Aorta (tissue), 5 donors: ENCODE data around the gene TBC1D10B. TPM values are rescaled to one million over a fixed set of nuclear protein-coding genes. Genes with fewer than 3 reads are reported as not detected.

ENCODE experiments used
- ATAC-seq: fragments of 200-7000 bp; cut with Tn5 transposase; one replicate; pipeline ENCODE4 v1.9.1; 2022; ENCODE audit warnings: moderate library complexity; ENCODE audit not compliant: low FRiP score
- DNase-seq, 2 donors: peaks; one replicate each; pipeline ENCODE4 v3.0.0-alpha.2; 2020
- H3K27ac ChIP-seq, 2 donors: one replicate each; pipeline ENCODE4 v1.5.1; 2013; ENCODE audit warnings: low read length in 2 of 2, mild to moderate bottlenecking in 2 of 2, moderate library complexity in 2 of 2, control low read depth in 1 of 2, inconsistent platforms in 1 of 2, low read depth in 1 of 2
- H3K27me3 ChIP-seq, 2 donors: one replicate each; pipeline ENCODE4 v1.6.1; 2013; ENCODE audit warnings: control low read depth in 1 of 2, low read length in 1 of 2, mild to moderate bottlenecking in 1 of 2, moderate library complexity in 1 of 2; ENCODE audit not compliant: insufficient read depth in 2 of 2, control insufficient read depth in 1 of 2
- H3K36me3 ChIP-seq, 2 donors: one replicate each; pipeline ENCODE4 v1.6.1; 2013; ENCODE audit warnings: control low read depth in 1 of 2, low read length in 1 of 2, mild to moderate bottlenecking in 1 of 2; ENCODE audit not compliant: insufficient read depth in 2 of 2, control insufficient read depth in 1 of 2
- H3K4me1 ChIP-seq, 2 donors: one replicate each; pipeline ENCODE4 v1.6.1; 2013; ENCODE audit warnings: low read length in 2 of 2, control low read depth in 1 of 2, mild to moderate bottlenecking in 1 of 2, moderate library complexity in 1 of 2; ENCODE audit not compliant: insufficient read depth in 2 of 2, control insufficient read depth in 1 of 2
- H3K4me3 ChIP-seq, 2 donors: one replicate each; pipeline ENCODE4 v1.5.1; 2013; ENCODE audit warnings: low read length in 2 of 2, control low read depth in 1 of 2, mild to moderate bottlenecking in 1 of 2
- H3K9me3 ChIP-seq: one replicate; pipeline ENCODE4 v1.6.1; 2013; ENCODE audit warnings: mild to moderate bottlenecking, low read length; ENCODE audit not compliant: control insufficient read depth
- WGBS, 2 donors: extraction: QIAGEN DNeasy Blood & Tissue Kit; methylation state at CpG; one replicate each; pipeline ENCODE4 v1.1.7; 2013; 5-methylcytosine and 5-hydroxymethylcytosine counted together
- intact Hi-C, 2 donors: fragments of 100-400 bp; cut with DNase I; formaldehyde crosslinking; loops; one replicate each; pipeline versions ENCODE4 v1.14.2 to v1.15.0; 2022
- polyA plus RNA-seq, 2 donors: library from polyadenylated mRNA; stranded (reverse); fragments of 200-250 nt; gene quantifications; one replicate each; pipeline ENCODE4 v1.2.3, GENCODE V29; 2013
- total RNA-seq, 2 donors: library from RNA; stranded (reverse); fragmentation: NEBNext Ultra II Directional; extraction: Animal tissue kit (Norgen Biotek cat#: 25700); gene quantifications; one replicate each; pipeline ENCODE4 v1.2.1, GENCODE V29; 2021
- donor health status: healthy with polysubstance abuse.
- donor health status: Bipolar disorder and iron deficiency.
- donor health status: DM: no; HTN: no; CAD: no.
- donor health status: DM: no; HTN: no; CAD: no.
- donor health status: DM: yes; HTN: yes; CAD: no.

TBC1D10B gene
- total and polyA plus RNA-seq, 4 donors, result 10.3 to 38.0 (median 26.4) TPM

DNA sequence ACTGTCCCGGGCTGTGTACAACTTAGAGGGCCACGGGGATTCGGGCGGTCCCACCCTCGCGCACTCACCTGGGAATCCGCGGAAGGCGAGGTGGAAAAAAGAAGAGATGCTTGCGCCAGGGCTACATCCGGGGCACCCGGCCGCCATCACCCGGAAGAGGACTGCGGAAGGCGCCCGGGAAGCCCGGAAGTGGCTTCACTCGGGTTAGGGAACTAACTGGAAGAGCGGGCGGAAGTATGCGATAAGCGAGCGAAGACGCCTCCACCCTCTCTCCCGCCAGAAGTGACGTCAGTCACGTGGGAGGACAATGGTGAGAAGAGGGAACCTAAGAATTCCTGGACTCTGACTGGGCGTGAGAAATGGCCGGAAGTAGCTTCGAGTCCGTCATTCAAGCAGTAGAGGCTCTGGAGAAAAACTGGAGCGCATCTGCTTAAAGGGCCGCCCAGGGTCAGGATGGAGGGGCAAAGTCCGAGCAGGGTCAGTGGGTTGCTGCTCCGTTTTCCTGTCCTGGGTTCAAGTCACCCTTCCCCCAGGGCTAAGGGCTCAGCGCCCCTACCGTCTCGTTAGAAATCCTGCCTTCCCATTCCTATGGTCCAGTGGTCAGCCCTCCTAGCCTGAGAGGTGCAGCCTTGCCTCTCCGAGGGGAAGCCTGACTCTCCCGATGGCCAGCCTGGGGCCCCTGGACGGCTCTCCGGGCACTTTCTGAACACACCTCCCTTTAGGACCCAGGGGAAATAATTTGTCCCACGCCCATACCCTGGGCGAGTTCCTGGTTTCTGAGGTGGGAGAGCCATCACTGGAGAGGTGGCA, 14.9 kb downstream of the TBC1D10B start, which contains the start of gene CD2BP2:
Gene CD2BP2 (minus strand): TSS at position 165 of the 810 bp plus-strand sequence. CDS start 627 bp downstream, outside the sequence.
- intact Hi-C loops, result loop anchor here in 1 of 2 donors (2.0 kb wide), 1 partner anchor 21 kb away; no protein-coding TSS in a partner anchor
- WGBS, 2 donors, result 0 to 1% methylated on average over 45 of the region's 45 CpGs
- H3K27me3 ChIP-seq, result no peaks in the 10 kb centered on the region
- DNase-seq, result peak; percentile 98
- peak; percentile 95 for ATAC-seq
- H3K27ac ChIP-seq, result peak within 1 kb of the TSS; percentile 25 to 97
- H3K4me1 ChIP-seq, result no peaks in the 10 kb centered on the region
- H3K9me3 ChIP-seq, result no peaks in the 10 kb centered on the region
- H3K4me3 ChIP-seq, result peak within 1 kb of the TSS; percentile 81 to 82
- peaks cover 0 to 6% of the 10 kb centered on the region in 2 donors for H3K36me3 ChIP-seq

DNA sequence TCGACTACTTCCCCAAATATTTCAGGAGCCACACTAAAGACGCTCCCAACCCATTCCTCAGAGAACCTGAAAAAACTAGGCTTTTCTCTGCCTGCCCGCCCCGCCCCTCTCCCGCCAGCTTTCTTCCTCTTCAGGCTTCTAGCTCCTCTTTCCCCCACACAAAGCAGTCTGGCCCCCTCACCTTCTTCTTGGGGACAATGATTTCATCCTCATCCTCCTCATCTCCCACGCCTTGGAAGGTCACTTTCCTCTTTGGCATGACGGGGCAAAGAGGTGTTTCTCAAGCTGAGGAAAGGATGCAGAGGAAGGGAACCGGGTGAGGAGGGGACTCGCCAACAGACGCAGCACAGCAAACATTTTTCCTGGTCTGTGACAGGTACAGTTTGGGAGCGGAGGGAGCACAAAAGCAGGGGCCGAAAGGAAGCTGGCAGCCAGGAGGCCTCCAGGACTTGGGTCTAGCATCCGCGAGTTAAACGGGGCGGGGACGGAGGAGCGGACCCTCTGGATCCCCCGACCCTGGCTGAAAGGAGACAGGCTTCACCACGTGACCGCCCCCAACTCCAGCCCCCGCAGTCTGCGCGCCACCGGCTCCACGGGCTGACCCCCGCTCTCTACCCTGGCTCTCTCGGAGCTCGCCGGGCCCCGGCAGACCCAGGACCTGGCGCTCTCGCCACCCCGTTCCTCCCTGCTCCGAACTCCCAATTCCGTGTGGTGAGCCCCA, 15.7 kb downstream of the TBC1D10B start:
- 1% methylated on average over 35 to 36 of the region's 36 CpGs for WGBS, 2 donors
- ATAC-seq (peak; percentile 51), DNase-seq (peak; percentile 51 to 53)
- intact Hi-C loops, result loop anchor here in 1 of 2 donors (2.0 kb wide), 1 partner anchor 20 kb away; no protein-coding TSS in a partner anchor
- no peaks in the 10 kb centered on the region for H3K27me3 ChIP-seq
- no peaks in the 10 kb centered on the region for H3K9me3 ChIP-seq
- no peaks in the 10 kb centered on the region for H3K4me1 ChIP-seq
- H3K4me3 ChIP-seq, result peak overlapping the region; percentile 81 to 82
- H3K27ac ChIP-seq, result peak overlapping the region; percentile 25 to 87
- peaks cover 0 to 6% of the 10 kb centered on the region in 2 donors for H3K36me3 ChIP-seq

DNA sequence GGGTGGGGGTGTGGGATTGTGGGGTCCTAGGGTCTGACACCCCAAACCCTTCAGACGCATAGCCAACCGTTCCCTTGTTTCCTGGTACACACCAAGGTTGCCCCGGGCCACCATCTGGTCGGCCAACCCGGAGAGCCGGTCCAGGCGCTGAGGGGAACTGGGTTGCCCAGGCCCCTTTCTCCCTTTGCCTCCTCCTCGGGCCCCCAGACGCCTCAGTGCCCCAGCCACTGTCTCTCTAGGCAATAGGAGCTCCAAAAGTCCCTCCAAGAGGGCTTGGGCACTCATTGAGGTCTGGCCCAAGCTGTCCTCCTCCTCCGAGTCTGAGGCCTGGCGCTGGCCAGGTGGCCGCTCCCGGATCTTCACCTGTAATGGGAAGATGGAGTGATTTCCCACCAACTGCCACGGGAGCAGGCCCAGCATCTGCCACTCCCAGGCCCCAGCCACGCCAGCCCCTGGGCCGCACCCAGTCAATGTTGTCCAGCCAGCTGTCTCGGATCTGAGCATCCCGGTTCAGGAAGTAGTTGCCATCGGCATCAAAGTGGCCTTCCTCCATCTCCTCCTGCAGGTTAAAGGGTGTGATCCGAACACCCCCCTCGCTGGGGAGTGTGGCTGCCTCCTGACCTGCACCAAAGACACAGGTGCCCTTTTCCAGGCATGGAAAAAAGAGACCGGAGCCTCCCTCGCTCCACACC, 16.7 kb downstream of the TBC1D10B start:
- no peak overlapping the region for H3K27ac ChIP-seq
- intact Hi-C loops, result loop anchor here in 1 of 2 donors (2.0 kb wide), 1 partner anchor 19 kb away; no protein-coding TSS in a partner anchor
- ATAC-seq (no peak), DNase-seq (peak; percentile 43 to 69)
- H3K36me3 ChIP-seq, result peaks cover 0 to 6% of the 10 kb centered on the region in 2 donors
- H3K4me3 ChIP-seq, result no peak overlapping the region
- no peaks in the 10 kb centered on the region for H3K27me3 ChIP-seq
- no peaks in the 10 kb centered on the region for H3K9me3 ChIP-seq
- H3K4me1 ChIP-seq, result no peaks in the 10 kb centered on the region
- WGBS, 2 donors, result 89 to 91% methylated on average over 20 to 23 of the region's 23 CpGs

DNA sequence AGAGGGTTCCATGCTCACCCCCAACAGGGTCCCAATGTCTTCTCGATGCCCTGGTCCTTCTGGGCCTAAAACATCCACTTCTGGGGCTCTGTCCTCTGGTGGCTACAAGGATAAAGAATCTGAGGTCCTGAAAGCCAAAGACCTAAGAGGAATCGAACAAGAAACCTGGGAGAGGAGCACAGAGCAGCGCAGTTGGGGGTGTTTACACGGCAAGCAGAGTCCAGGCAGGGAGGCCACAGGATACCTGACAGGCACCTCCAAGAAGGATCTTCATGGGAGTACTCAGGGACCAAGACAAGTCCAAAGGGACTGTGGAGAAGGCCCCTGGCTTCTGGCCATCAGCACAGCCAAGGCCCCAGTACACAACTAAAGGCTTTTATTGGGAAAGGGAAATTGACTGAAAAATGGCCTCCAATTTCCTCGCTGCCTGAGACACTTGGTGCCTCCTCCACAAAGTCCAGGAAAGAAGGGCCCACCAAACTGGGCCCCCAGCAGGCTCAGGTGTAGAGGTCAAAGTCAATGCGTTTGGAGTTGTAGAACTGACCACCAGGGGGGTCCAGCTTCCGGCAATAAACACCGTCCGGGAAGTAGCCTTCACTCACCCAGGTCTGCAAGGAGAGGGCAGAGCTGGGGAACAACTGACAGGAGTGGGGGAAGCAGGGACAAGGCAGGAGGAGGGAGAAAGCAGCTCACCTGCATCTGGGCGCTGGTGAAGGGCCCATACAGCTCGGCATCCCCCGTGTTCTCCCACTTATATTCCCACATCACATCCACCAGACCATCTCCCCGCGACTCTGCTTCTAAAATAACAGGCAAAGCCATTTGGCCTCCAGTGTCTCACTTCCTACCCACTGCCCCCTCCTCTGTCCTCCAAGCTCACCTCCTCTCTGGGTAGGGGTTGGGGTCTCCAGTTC, 17.5 kb downstream of the TBC1D10B start:
- no peak for ATAC-seq
- H3K9me3 ChIP-seq, result no peaks in the 10 kb centered on the region
- H3K36me3 ChIP-seq, result peaks cover 0 to 2% of the 10 kb centered on the region in 2 donors
- H3K27me3 ChIP-seq, result no peaks in the 10 kb centered on the region
- H3K4me3 ChIP-seq, result no peak overlapping the region
- peak overlapping the region in 1 of 2 donors; percentile 64 for H3K27ac ChIP-seq
- peak; percentile 34 to 35 for DNase-seq
- WGBS, 2 donors, result 83% methylated on average over 14 of the region's 14 CpGs
- H3K4me1 ChIP-seq, result no peaks in the 10 kb centered on the region
- intact Hi-C loops, result no loop called here

DNA sequence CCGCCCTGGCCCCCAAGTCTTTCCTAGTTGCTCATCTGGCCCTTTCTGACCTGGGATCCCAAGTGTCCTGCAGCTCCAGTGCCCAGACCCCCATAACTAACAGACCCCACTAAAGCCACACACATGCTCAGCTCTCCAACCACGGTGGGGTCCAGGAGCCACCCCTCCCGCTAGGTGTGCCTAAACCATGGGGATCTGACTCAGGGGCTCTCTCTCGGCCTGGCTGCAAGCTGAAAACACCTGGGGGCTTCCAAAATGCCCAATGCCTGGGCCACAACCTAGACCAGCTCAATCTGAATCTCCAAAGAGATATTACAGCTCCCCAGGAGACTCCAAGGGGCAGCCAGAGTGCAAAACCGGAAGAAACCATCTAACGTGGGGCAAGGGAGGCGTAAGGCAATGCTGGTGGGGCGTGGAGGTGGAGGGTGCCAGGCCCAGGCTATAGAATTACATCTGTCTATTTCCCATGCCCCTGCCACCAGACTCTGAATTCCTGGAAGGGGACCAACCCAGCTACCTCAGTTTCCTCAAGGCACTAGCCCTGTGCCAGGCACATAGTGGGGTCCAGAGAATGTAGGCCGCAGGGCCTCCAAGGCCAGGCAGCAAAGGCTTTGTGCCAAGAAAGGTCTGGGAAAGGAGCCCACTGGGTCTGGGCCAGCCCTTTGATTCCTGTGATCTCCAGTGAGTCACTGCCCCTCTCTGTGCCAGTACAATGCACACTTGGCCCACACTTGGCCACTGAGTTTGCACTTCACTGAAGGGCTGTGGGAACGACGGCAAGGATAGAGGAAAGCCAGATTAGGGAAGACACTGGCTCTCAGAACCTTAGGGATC, 18.5 kb downstream of the TBC1D10B start:
- Histone ChIP-seq H3K27me3 (no peaks in the 10 kb centered on the region), H3K27ac (peak overlapping the region in 1 of 2 donors; percentile 64), H3K4me3 (no peak overlapping the region), H3K4me1 (no peaks in the 10 kb centered on the region), H3K9me3 (no peaks in the 10 kb centered on the region), H3K36me3 (peaks cover 0 to 2% of the 10 kb centered on the region in 2 donors)
- DNase-seq (peak; percentile 87 to 95), ATAC-seq (peak; percentile 73)
- intact Hi-C loops, result no loop called here
- 39 to 46% methylated on average over 11 of the region's 11 CpGs for WGBS, 2 donors

DNA sequence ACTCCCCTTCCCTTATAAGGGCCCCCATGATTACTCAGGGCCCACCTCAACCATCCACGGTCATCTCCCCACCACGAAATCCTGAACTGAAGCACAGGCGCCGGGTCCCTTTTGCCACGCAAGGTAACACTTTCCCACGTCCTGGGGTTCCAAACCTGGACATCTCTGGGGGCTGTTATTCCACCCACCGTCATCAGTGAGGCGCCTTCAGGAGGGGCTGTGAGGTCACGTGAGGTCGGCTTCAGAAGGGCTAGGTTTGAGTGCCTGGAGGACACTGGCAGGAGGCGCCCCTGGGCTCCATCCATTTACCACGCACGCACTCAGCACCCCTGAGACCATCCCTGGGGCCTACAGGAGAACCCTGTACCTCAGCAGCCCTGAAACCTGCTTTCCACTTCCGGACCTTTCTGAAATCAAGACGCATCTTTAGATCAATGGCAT, 19.3 kb downstream of the TBC1D10B start:
- no peak overlapping the region for H3K27ac ChIP-seq
- ATAC-seq (no peak), DNase-seq (peak in 1 of 2 donors; percentile 69)
- no peak overlapping the region for H3K4me3 ChIP-seq
- intact Hi-C loops, result no loop called here
- no peaks in the 10 kb centered on the region for H3K4me1 ChIP-seq
- no peaks in the 10 kb centered on the region for H3K27me3 ChIP-seq
- H3K36me3 ChIP-seq, result peaks cover 0 to 2% of the 10 kb centered on the region in 2 donors
- WGBS, 2 donors, result 88 to 90% methylated on average over 15 of the region's 15 CpGs
- H3K9me3 ChIP-seq, result no peaks in the 10 kb centered on the region

DNA sequence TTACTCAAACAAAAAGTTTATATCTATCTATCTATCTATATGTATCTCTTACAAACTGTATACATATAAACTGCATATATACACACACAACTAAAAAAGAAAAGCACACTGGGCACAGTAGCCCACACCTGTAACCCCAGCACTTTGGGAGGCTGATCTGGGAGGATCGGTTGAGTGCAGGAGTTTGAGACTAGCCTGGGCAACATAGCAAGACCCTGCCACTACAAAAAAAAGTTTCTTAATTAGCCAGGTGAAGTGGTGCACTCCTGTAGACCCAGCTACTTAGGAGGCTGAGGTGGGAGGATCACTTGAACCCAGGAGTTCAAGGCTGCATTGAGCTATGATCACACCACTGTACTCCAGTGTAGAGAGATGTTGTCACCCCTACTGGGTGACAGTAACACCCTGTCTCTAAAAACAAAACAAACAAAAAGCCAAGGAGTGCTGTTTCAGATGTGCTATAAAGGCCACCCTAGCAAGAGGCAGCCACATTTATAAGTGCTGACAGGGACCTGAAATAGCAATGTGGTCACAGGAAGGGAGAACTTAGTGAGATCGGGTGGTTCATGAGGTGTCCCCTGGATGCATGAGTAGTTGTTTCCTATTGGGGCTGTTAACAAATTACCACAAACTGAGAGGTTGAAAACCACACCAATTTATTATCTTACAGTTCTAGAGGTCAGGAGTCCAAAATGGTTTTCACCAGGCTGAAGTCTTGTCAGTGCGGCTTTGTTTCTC, 20.0 kb downstream of the TBC1D10B start:
- Histone ChIP-seq H3K9me3 (no peaks in the 10 kb centered on the region), H3K36me3 (peaks cover 0 to 2% of the 10 kb centered on the region in 2 donors), H3K4me3 (no peak overlapping the region), H3K27me3 (no peaks in the 10 kb centered on the region), H3K27ac (no peak overlapping the region), H3K4me1 (no peaks in the 10 kb centered on the region)
- ATAC-seq, result no peak
- intact Hi-C loops, result no loop called here
- WGBS, 2 donors, result 83% methylated on average over 3 of the region's 3 CpGs
- no peak for DNase-seq
